Motor neuron (in vitro differentiated cells): ENCODE measurements around the gene SPATA19. TPM values are rescaled to one million over a fixed set of nuclear protein-coding genes. Genes with fewer than 3 reads are reported as not detected.
"Not testable (repeated sequence)": the region's sequence is repeated elsewhere in the genome, so short reads cannot be mapped to it uniquely, and the experiment has no call there.

ENCODE experiments used
- ATAC-seq, 8 experiments: fragments of 200-7000 bp; cut with Tn5 transposase; replicated peaks in 6 of 8; 2 replicates each; pipeline ENCODE4 v1.8.0; 2021; ENCODE audit warnings: mild to moderate bottlenecking in 8 of 8, moderate library complexity in 8 of 8
- H3K27ac ChIP-seq, 2 donors: fragments of 250-450 bp; sonication (Bioruptor Pico); 2 replicates each; pipeline ENCODE4 v1.9.0; 2021; ENCODE audit warnings: antibody characterized with exemption in 2 of 2, mild to moderate bottlenecking in 2 of 2, moderate library complexity in 1 of 2
- H3K4me1 ChIP-seq, 2 donors: fragments of 250-450 bp; sonication (Bioruptor Pico); replicated peaks in 1 of 2; 2 replicates each; pipeline ENCODE4 v1.6.1; 2021; ENCODE audit warnings: antibody characterized with exemption in 2 of 2, mild to moderate bottlenecking in 2 of 2, moderate library complexity in 1 of 2
- H3K4me3 ChIP-seq, 5 donors: fragments of 250-450 bp; sonication (Bioruptor Pico); 2 replicates each; pipeline ENCODE4 v1.9.0; 2021; ENCODE audit warnings: antibody characterized with exemption in 5 of 5, mild to moderate bottlenecking in 5 of 5, moderate library complexity in 4 of 5
- WGBS, 10 experiments: fragments of 450-650 bp; shearing (Covaris generic); methylation state at CpG; one replicate each; pipeline ENCODE4 v1.0.0; 2022; 5-methylcytosine and 5-hydroxymethylcytosine counted together
- in situ Hi-C, 9 experiments: fragments of 400-800 bp; cut with MboI; loops; one replicate each; pipeline ENCODE4 v1.15.0; 2021; ENCODE audit warnings: low sequenced_read_pairs in 9 of 9, low pct_unique_long_range_greater_than_20kb in 2 of 9; ENCODE audit not compliant: unreplicated experiment in 9 of 9
- total RNA-seq, 8 experiments: library from RNA; unstranded; fragments of 300-600 nt; gene quantifications; 2 replicates each; pipeline versions ENCODE4 v1.2.3 to v1.2.4, GENCODE V29; 2022

SPATA19 gene
- total RNA-seq, 8 experiments from 2014 or later = 0.16 TPM; not detected in 7

DNA sequence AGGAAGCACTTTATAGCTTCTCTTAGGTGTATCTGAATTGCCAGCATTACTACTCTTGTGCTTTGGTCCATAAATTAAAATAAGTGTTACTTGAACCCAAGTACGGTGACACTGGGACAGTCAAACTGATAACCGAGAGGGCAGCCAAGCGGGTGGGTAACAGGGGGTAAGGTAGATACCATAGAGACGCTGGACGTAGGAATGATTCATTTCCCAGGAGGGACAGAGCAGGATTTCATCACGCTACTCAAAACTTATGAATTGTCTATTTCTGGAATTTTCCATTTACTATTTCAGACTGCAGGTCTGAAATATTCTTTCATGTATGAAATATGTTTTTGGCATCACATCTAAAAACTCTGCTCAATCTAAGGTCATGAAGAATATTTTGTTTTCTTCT, 14.8 kb upstream of the SPATA19 start:
- in situ Hi-C loops = no loop called here
- WGBS, 10 experiments = 23 to 100% (median 92%) methylated on average over 1 to 6 of the region's 6 CpGs; no CpG with 5 or more reads in 2 of the 10 experiments
- no peak for ATAC-seq
- no peak overlapping the region for H3K27ac ChIP-seq
- no peak overlapping the region for H3K4me3 ChIP-seq
- H3K4me1 ChIP-seq = no peaks in the 10 kb centered on the region

DNA sequence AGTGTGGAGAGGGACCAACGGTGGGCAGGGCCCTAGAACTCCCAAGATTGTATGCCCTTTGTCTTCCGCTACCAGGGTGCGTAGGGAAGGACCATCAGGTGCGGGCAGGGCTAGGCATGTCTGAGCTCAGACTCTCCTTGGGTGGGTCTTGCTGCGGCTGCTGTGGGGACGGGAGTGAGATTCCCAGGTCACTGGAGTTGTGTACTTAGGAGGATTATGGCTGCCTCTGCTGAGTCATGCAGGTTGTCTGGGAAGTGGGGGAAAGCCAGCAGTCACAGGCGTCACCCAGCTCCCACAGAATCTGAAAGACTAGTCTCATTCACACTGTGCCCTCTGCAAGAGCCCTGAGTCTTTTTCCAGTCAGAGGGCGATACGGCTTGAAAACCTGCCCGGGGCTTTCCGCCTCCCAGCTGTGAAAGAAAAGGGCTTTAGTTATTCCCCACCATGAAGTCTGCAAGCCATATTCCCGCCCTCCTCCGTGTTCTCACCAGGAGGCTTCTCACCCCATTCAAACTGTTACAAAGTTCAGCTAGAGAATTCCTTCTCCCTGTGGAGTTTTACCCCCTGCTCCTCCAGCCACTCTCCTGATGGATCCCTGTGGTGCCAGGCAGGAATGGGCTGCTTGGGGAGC, 9.1 kb upstream of the SPATA19 start:
- H3K27ac ChIP-seq, H3K4me3 ChIP-seq, H3K4me1 ChIP-seq, in situ Hi-C loops: not testable (repeated sequence)
- 20 to 87% (median 44%) methylated on average over 1 to 9 of the region's 13 CpGs; no CpG with 5 or more reads in 3 of the 10 experiments for WGBS, 10 experiments
- ATAC-seq = peak; percentile 21 to 88 (median 52)

DNA sequence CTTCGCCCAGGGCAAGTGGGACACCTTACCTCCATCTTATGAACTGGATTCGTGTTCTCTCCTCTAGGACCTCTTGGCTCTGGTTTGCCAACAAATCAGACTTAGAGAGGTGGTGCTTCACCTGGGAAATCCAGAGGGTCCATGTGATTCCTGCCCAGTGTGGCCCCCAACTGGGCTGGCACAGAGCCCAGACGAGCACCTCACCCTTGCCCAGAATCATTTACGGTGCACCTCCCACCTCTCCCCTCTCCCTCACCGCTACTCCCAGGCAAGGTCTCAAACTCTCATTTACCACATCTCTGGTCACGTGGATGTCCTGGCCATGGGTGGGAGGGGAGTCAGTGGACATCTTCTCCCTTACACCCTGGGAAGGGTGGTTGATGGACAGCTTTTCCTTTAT, 1.1 kb downstream of the SPATA19 start:
- H3K4me3 ChIP-seq = no peak overlapping the region
- in situ Hi-C loops = loop anchor here in 6 of 9 experiments (25.0 kb wide), 2 partner anchors 707 to 757 kb away; no protein-coding TSS in a partner anchor
- H3K4me1 ChIP-seq = no peaks in the 10 kb centered on the region
- no peak overlapping the region for H3K27ac ChIP-seq
- ATAC-seq = no peak
- WGBS, 10 experiments = 26 to 100% (median 82%) methylated on average over 1 to 6 of the region's 6 CpGs; no CpG with 5 or more reads in 2 of the 10 experiments

DNA sequence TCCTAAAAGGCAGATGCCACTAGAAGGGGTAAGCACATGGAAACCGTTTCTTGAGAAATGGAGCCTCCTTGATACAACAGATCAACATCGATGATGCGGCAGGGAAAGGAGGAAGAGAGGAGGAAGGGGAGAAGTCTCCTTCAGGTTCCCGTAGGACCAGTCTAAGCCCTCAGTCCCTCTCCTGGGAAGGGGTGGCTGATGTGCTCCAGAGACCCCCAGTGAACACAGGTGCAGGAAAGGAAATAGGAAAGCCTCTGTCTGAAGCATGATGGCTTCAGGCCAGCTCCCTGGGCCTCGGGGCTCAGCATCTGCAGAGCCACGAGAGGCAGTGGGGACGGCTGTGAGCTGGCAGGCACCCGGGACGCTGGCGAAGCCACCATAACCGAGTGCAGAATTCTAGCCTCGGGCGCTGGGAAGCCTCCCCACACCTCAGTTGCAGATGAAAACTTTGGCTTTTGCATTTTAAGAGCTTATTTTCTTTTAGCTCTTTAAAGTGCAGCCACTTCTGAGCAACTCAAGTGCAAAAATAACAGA, 1.8 kb downstream of the SPATA19 start:
- H3K27ac ChIP-seq = no peak overlapping the region
- 0 to 90% (median 63%) methylated on average over 1 to 10 of the region's 13 CpGs; no CpG with 5 or more reads in 3 of the 10 experiments for WGBS, 10 experiments
- H3K4me1 ChIP-seq = no peaks in the 10 kb centered on the region
- in situ Hi-C loops = loop anchor here in 6 of 9 experiments (25.0 kb wide), 2 partner anchors 706 to 756 kb away; no protein-coding TSS in a partner anchor
- no peak overlapping the region for H3K4me3 ChIP-seq
- peak in 1 of 8 experiments; percentile 52 for ATAC-seq

DNA sequence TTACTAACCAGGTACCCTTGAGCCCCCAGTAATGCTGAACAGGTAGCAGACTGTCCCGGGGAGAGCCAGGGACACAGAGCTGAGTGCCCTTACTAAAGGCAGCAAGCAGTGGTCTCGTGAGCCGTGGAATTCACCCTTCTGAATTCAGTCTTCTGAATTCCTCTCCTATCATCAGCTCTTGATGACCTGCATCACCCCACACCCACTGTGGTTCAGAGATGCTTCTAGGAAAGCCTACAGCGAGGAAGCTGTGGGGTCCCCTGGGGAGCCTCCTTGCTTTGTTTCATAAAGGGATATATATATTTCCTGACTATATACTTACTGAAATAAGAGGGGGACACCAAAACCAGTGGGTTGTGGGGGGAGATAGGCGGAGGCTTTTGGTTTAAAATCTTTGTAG, 2.6 kb downstream of the SPATA19 start:
- H3K4me1 ChIP-seq = no peaks in the 10 kb centered on the region
- no peak for ATAC-seq
- H3K4me3 ChIP-seq = no peak overlapping the region
- 0 to 100% (median 50%) methylated on average over 1 to 5 of the region's 5 CpGs; no CpG with 5 or more reads in 1 of the 10 experiments for WGBS, 10 experiments
- in situ Hi-C loops = loop anchor here in 6 of 9 experiments (25.0 kb wide), 2 partner anchors 705 to 755 kb away; no protein-coding TSS in a partner anchor
- H3K27ac ChIP-seq = no peak overlapping the region

DNA sequence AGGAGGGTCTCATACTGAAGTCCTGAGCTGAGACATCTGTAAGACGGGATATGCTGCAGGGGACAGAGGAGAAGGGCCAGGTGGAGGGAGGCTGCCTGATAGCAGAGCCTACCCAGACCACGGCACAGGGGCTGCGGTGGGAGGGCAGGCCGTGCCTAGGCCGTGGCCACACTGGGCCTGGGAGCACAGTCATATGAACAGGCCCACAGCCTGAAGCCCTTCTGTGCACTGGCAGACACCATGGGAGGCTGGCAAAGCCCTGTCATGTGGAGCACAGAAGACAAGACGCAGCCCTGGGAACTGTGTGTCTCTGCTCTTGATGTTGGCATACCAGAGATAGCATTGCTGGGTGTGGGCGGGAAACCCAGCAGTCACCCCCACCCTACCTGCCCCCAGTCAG, 3.3 kb downstream of the SPATA19 start:
- WGBS, 10 experiments = 0 to 100% (median 80%) methylated on average over 1 to 2 of the region's 7 CpGs; no CpG with 5 or more reads in 3 of the 10 experiments
- H3K4me3 ChIP-seq = no peak overlapping the region
- no peak overlapping the region for H3K27ac ChIP-seq
- in situ Hi-C loops = loop anchor here in 6 of 9 experiments (25.0 kb wide), 2 partner anchors 705 to 755 kb away; no protein-coding TSS in a partner anchor
- ATAC-seq = no peak
- no peaks in the 10 kb centered on the region for H3K4me1 ChIP-seq

DNA sequence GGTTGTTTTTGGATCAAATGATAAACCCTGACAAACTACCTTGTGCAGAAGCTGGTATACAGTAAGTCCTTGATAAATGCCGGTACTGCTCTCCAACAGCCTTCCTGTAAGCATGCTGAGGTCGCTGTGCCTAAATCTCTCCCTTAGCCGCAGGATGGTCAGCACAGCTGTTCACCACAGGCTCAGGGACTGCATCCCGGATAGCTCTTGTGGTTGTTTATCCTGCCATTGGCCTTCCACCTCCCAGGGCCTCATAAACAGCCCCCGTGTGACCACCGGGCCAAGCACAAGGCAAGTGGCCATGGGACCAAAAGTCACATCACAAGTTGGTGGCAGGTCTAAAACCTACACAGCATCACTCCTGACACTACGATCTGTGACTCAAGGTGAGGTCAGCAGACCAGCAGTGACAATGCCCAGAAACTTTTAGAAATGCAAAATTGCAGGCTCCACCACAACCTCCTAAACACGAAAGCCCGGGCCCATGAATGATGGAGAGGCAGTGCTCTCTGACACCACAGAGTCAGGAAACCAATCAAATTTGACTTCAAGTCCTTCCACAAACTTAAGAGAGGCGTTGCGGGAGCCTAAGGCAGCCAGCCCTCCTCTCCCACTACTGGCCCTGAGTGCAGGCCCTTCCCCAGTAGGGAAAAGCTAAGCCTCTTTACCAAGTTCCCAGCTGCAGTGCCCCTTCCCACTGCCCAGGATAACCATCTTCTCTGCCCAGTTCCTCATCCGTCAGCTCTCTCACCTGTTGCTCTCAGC, 3.9 kb downstream of the SPATA19 start:
- Histone ChIP-seq H3K27ac (no peak overlapping the region), H3K4me1 (no peaks in the 10 kb centered on the region), H3K4me3 (no peak overlapping the region)
- WGBS, 10 experiments = 0 to 87% (median 74%) methylated on average over 1 to 11 of the region's 12 CpGs; no CpG with 5 or more reads in 1 of the 10 experiments
- in situ Hi-C loops = loop anchor here in 6 of 9 experiments (25.0 kb wide), 2 partner anchors 704 to 754 kb away; no protein-coding TSS in a partner anchor
- ATAC-seq = no peak

DNA sequence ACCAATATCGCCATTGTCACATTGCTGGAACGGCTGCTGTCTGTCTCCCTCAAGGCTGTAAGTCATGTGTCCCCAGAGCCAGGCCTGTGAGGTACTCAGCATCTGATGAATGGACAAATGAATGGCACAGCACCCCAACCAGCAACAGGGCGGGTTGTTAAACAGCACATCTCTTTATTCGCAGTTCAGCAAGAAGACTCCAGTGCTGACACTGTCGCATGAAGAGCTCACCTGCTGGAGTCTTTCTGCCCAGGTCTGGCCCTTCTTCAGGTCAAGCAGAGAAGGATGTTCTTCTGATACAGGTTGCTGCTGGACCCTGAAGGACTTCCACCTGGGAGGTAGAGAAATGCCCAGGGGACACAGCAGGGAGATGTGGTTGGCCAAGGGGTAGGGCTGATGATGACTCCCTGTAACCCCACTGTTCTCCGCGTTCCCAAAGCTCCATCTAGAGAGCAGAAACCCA, 4.8 kb downstream of the SPATA19 start:
- H3K27ac ChIP-seq = no peak overlapping the region
- 0 to 100% (median 80%) methylated on average over 1 to 5 of the region's 7 CpGs; no CpG with 5 or more reads in 3 of the 10 experiments for WGBS, 10 experiments
- in situ Hi-C loops = loop anchor here in 6 of 9 experiments (25.0 kb wide), 2 partner anchors 703 to 753 kb away; no protein-coding TSS in a partner anchor
- H3K4me3 ChIP-seq = no peak overlapping the region
- no peaks in the 10 kb centered on the region for H3K4me1 ChIP-seq
- ATAC-seq = no peak

DNA sequence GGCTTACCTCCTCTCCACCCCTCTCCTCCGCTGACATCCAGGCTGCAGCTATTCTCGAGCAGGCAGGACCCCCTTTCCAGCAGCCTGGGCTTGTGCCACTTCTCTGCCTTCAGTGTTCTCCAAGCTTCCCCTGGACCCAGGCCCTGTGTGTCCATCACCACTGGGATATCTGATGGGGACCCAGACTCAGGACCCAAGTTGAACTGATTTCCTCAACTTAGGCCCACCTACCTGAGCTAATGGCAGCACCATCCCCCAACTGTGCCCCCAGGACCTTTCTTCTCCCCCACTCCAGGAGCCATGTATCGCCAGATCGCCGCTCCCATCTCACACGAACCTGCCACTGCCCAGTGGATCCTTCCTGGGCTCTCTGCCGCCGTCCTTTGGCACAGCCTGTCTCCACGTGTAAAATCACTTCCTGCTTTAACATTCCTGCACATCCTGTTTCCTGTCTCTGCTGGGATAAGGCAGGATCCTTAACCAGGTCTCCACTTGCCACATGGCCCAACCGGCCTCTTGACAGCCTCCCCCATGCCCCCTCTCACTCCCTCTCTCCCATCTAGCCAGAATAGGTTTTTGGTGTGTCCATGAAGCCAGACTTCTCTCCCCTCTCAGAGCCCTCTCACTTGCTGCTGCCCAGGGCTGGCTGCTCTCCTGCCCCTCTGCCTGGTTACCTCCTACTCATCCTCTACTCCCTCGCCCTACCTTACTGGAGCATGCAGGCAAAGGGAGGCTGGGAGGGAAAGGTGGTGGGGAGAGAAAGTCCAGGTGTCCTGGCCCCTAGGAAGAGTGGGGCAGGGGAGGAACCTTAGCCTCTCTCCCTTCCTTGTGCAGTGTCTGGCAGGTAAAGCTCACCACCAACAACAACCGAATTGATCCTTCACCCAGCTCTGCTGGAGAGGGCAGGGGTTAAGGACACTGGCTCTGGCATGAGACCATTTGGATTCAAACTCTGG, 9.4 kb downstream of the SPATA19 start:
- Histone ChIP-seq H3K4me3 (no peak overlapping the region), H3K27ac (no peak overlapping the region), H3K4me1 (peaks cover 0 to 2% of the 10 kb centered on the region in 2 donors)
- in situ Hi-C loops = loop anchor here in 6 of 9 experiments (25.0 kb wide), 2 partner anchors 699 to 749 kb away; no protein-coding TSS in a partner anchor
- WGBS, 10 experiments = 0 to 100% (median 72%) methylated on average over 1 to 5 of the region's 12 CpGs; no CpG with 5 or more reads in 3 of the 10 experiments
- peak in 6 of 8 experiments; percentile 4 to 38 (median 20) for ATAC-seq

DNA sequence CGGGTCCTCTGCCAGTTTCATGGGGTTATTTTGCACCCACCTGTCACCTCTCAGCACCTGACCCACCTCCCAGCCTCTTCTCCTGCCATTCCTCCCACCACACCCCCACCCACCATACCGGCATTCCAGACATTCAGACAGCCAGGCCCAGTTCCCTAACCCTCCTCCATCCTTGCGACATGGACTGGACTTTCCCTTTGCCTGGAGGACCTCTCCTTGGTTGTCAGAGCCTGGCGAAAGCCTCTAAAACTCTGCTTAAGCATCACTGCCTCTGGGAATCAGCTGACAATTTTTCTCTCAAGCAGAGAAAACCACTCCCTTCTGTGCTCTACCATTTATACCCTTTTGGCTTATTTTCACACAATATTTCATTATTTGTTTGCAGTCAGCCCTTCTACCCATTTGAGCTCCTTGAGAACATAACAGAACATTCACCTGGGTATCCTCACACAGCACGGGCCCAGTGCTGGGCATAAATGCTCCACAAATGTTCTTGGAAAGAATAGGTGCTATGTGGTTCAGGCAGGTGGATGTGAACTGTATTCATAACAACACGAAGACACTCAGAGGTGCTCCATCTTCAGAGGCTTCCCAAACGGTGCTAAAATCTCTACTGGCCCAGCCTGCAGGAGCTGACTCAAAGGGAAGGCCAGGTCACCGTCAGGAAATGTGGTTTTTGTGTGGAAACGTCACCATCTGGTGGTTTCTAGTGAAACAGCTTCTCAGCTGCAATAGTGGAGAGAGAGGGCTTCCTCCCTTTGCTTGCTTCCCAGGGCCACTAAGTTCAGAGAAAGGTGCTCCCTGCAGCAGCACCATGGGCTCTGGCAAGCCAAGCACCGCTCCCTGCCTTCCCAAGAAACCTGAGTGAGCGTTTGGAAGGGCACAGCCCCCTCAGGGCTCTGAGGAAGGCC, 10.4 kb downstream of the SPATA19 start:
- peak; percentile 90 to 97 (median 94) for ATAC-seq
- H3K4me3 ChIP-seq = no peak overlapping the region
- 0 to 46% (median 28%) methylated on average over 1 to 5 of the region's 11 CpGs; no CpG with 5 or more reads in 2 of the 10 experiments for WGBS, 10 experiments
- H3K27ac ChIP-seq = no peak overlapping the region
- in situ Hi-C loops = loop anchor here in 7 of 9 experiments (5.0 to 25.0 kb wide), 3 partner anchors 698 to 758 kb away; no protein-coding TSS in a partner anchor
- peaks cover 0 to 2% of the 10 kb centered on the region in 2 donors for H3K4me1 ChIP-seq
